ENCODE measurements around the gene ZNRD2.

GRCh38 chr11:65562020-65562419 is 8.3 kb upstream of the ZNRD2 start:
- TF ChIP-seq CTCF (IDR thresholded peaks at IDR 0.05; ENCODE audit: insufficient read depth, low read length, poor library complexity, severe bottlenecking) (no peak), EZH2phosphoT487 (conservative IDR thresholded peaks at IDR 0.05; ENCODE audit: low read length) (no peak)
